Suppressor macrophage treated with lipopolysaccharide for 4 hours (primary cell): ENCODE results near the gene RIMS4.

Source experiments
- DNase-seq: peaks from one replicate; pipeline ENCODE4 v3.0.0-alpha.2; 2020

RIMS4 gene

DNA sequence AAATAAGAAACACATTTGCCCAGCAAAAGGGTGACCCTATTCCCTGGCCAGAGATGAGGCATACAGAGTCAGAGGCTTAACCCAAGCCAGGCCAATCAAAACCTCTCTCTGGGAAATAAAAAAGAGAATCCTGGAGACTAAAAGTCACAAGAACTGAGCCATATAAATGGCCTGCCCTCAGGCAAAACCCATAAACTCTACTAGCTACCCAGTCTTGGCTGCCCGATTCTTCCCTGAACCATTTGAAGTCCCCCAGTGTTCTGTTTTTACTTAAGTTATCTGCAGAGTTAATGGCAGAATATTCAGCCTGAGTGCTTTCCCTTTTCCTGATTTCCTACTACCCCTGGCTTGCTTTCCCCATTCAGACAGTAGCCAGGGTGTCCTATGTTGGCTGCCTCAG lies 50.8 kb downstream of the RIMS4 start:
- no peak for DNase-seq

DNA sequence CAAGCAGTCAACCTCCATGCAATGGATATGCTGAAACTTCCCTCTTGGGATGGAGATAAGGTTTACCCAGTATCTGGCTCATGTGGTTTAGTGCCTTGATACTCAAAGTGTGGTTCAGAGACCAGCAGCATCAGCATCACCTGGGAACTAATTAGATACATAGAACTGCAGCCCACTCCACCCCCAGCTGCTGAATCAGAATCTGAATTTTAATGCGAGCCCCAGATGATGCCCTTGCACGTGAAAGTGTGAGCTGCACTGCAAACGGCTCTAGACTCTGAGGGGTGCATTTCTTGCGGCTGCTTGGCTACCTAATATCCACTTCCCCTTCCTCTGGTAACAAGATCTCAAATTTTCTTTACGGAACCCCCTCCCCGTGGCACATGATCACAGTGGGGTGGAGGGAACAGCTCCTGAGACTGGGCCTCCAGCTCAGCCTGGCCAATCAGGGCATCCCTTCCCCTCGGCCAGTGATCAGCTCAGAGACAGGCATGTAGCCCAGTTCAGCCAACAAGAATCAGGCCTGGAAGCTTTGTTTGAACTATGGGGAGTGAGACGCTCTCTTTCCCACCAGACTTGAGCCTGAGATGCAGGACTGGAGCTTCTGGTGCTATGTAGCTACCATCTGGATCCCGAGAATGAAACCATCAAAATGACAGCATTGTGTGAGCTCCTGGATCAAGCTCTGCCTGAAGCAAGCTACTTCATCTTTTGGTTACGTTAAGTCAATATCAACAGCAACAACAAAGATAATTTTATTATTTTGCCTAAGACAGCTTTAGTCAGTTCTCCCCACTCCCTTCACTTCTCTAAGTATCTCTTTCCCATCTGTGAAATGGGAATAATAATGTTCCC lies 51.9 kb downstream of the RIMS4 start:
- DNase-seq = no peak

DNA sequence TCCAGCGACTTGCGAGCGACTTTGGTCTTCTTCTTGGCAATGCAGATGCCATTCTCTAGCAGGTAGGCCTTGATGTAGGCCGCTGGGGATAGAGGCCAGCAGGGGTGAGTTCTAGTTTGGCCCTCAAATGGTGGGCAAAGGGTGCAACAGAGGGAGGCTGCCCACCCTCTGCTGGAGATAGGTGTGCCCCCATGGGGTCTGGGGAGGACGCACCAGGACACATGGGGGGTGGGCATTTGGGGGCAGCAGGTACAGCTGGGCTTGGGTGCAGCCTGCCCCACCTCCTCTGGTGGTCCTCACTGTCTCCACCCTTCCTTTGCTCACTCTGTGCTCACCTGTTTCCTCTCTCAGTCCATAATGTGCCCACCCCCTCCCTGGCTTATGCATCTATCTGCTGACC lies 53.4 kb downstream of the RIMS4 start:
- DNase-seq = no peak

DNA sequence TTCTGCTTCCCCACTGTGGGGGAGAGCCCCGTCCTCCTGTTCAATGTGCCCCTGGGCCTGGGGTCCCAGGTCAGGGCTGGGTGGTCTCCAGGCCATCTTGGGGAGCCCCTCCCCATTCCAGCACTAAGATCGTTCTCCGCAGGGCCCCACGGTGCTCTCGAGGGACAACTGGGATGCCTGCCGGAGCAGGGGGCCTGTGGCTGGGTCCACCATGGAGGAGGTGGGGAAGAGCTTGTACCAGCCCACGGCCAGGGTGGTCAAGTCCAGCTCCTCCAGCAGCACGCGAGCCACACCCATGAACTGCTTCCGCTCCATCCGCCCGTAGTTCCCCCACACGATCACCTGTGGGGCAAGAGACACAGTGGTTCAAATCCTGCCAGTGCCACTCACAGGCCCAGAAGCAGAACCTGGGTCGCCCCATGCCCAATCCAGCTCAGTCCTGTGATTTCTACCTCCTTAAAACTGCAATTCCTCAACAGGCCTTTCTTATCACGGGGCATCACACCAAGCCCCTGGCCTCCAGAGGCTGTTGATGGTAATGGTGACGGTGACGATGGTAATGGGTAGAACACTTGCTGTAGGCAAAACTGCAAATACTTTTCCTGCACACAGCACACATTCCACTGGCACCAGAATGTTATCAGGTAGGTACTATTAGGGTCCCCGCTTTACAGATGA lies 54.2 kb downstream of the RIMS4 start:
- no peak for DNase-seq

DNA sequence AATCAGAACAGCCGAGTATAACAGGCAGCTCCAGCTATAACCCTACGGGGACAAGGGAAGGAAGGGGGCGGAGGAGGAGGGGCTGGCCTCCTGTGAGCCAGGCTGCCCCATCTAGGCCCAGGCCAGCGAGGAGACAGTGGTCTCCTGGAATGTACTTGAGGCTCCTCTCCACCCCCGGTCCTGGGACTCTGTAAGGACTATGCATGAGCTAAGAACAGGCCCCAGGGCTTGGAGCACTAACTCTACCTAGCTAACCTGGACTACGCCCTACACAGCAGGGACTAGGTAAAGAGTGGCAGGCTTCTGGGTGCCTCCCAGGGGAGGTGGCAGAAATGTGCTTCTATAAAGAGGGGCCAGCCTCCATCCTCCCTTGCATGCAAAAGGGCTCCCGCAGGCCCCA lies 55.8 kb downstream of the RIMS4 start:
- DNase-seq = no peak

DNA sequence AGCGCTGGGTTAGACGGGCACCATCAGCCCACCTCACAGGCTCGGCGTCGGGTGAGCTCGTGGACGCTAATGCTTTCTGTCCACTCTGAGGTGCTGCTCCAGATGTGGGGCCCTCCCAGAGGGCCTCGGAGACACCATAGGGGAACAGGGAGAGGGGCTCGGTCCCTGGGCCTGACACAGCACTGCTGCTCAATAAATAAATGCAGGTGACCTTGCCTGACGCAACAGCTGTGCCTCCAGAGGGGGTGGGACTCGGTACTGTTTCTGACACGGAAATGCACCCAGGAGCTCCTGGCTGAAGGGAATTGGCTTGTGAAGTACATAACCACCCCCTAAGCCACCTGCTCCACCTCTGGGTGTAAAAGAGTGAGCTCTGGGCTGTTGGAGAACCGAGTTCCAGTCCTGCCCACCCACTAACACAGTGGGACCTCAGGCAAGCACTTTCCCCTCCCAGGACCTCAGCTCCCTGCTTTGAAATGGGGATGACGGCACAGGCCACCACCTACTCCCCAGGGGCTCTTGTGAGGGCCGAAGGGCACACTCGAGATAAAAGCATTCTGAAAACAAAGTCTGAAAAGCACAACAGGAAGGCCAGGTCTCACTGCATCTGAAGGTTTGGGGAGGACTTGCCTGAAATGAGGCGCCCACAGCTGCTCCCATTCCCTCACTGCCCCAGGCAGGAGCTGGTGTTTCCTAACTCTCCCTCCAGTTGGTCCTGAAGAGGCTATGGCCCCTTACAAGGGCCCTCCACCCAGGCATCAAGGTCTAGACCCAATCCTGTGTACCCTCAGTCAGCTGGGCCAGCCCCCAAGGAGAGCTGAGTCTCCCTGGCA lies 58.0 kb downstream of the RIMS4 start:
- DNase-seq = no peak

DNA sequence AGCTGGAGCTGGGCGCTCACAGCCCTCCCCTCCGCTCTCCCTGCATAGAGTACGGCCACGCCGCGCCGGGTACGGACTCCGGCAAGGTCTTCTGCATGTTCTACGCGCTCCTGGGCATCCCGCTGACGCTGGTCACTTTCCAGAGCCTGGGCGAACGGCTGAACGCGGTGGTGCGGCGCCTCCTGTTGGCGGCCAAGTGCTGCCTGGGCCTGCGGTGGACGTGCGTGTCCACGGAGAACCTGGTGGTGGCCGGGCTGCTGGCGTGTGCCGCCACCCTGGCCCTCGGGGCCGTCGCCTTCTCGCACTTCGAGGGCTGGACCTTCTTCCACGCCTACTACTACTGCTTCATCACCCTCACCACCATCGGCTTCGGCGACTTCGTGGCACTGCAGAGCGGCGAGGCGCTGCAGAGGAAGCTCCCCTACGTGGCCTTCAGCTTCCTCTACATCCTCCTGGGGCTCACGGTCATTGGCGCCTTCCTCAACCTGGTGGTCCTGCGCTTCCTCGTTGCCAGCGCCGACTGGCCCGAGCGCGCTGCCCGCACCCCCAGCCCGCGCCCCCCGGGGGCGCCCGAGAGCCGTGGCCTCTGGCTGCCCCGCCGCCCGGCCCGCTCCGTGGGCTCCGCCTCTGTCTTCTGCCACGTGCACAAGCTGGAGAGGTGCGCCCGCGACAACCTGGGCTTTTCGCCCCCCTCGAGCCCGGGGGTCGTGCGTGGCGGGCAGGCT lies 60.1 kb downstream of the RIMS4 start:
- DNase-seq = no peak

DNA sequence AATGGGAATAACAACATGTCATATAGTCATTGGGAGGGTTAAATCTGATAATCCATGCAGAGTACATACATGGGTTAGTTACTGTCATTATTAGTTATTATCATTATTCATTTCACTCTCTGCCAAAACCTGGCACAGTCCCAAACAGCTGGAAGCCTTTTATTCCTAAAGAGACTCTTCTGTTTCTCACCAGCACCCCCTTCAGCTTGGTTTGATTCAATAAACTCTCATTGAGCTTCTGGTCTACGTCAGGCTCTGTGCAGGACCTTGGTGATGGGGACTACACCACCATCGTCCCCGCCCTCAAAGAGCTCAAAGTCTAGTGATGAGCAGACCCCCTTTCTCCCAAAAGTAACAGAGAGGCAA lies 62.4 kb downstream of the RIMS4 start:
- DNase-seq = no peak

DNA sequence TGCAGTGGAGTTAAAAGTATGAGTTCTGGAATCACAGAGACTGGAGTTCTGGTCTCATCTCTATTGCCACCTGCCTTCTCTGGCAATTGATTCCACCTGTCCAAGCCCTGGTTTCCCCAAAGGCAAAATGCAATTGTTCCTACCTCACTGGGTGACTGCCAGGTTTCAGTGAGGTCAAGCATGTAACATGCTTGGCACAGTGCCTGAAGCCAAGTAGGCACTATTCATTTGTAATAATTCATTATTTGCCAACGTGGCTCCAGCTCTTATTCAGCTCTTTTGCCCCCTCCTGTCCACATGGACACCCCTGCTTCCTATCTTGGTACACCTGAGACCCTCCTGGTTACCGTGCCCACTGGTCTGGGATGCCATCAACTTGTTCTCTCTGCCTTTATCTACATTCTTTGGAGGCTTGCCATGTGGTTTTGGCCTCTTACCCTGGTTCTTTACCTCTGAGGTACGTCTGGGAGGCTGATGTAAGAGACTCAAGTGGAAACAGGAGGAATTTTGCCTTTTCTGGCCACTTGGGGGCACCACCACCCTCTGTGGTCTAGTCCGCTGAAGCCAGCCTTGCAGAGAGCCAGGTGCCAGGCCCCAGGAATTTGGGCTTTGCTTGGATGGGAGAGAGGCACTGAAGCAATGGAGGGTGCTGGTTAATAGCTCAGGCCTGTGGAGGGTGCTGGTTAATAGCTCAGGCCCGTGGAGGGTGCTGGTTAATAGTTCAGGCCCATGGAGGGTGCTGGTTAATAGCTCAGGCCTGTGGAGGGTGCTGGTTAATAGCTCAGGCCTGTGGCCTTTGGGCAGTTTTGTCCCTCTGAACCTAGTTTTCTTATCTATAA lies 63.0 kb downstream of the RIMS4 start:
- peak; percentile 74 for DNase-seq

DNA sequence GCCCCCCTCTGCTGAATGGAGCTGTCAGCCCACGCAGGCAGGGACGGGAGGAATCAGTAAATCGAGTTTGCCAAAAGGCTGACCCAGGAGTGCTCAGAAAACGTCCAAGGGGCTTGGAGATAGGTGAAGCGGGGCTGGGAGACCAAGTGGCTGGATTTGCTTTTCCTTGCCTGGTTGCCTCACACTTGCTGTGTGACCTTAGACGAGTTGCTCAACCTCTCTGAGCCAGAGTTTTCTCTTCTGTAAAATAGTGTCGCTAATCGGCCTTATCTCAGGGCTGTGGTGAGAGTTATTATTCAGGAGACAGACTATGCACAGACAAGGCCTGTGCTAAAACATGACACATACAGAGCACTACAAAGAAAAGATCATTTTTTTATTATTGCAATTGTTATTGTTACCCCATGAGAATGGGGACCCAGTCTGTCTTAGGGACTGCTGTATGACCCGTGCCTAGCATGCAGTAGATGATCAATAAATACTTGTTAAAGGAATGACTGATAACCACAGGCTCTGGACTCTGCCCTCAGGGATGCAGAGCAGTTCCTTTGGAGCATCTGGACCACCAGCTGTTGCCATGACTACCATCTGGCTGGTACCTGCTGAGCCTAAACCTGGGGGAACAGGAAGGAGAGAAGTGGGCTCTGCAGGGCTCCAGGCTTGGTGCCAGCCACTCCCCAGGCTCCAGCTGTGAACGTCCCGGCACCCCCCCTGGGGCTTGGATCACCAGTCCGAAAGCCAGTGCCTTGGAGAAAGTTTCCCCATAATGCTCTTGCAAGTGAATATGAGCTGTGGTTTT lies 63.8 kb downstream of the RIMS4 start:
- peak; percentile 9 for DNase-seq

DNA sequence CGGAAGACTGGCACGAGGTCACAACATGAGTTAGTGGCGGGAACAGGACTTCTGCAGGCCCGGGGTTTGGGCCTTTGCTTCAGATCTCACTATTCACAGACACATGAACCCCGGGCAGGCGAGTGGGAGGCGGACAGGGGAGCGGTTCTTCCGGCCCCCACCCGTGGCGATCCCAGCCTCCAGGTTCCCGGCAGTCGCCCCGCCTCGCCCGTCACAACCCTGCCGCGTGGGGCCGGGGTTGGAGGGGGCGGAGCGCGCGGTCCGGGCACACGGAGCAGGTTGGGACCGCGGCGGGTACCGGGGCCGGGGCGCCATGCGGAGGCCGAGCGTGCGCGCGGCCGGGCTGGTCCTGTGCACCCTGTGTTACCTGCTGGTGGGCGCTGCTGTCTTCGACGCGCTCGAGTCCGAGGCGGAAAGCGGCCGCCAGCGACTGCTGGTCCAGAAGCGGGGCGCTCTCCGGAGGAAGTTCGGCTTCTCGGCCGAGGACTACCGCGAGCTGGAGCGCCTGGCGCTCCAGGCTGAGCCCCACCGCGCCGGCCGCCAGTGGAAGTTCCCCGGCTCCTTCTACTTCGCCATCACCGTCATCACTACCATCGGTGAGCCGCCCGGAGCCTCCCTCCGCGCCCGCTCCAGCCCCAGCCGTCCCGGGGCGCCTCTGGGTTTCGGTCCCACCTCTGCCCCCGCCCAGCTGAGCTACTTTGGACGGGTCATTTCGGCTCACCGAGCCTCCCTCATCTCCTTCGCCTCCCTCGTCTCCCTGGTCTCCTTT lies 64.6 kb downstream of the RIMS4 start, which contains the start of gene KCNK15:
KCNK15 (plus strand) TSS at position 268 of the 769 bp plus-strand sequence; CDS start at position 314, 46 bp downstream.
- DNase-seq = peak; percentile 43

DNA sequence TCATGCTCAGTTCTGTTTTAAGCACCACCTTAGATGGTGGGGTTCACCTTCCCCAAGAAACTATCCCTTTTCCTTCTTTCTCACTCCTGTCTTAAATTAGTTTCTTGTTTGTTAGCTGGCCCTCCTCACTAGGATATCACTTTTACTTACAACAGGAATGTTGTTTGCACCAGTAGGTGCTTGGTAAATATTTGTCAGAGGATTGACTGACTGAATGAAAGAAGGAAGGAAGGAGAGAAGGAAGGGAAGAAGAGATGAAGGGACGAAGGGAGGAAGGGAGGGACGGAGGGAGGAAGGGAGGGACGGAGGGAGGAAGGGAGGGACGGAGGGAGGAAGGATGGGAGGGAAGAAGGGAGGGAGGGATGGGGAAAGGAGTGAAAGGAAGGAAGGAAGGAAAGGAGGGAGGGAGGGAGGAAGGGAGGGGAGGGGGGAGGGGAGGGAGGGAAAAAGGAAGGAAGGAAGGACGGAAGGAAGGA lies 65.2 kb downstream of the RIMS4 start:
- no peak for DNase-seq

DNA sequence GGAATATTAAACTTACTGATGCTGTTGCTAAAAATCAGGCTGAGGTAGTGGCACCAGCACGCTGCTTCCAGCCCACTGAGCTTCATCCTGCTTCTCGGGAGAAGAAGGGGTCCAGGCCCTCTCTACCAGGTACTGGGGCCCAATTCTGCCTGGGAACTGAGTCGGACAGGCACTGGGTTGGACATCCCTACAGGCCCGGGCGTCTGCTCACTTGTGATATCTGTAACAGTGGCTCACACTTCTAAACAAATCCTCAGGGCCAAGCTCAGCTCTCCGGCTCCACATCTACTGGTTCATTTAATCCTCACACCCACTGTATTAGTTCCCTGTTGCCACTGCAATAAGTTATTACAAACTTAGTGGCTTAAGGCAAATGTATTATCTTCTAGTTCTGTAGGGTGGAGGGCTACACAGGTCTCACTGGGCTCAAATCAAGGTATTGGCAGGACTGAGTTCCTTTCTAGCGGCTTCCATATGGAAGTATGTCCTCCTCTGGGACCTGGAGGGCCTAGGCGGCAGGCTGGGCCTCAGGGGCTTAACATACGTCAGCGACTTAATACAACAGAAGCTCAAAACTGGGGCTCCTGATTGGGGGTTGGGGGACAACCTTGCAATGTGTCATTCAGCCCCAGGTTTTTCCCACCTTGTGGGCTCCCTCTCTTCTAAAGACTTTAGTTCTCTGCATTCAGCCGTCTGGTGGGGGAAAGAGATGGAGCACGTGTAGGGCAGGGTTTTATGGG lies 66.3 kb downstream of the RIMS4 start:
- no peak for DNase-seq

DNA sequence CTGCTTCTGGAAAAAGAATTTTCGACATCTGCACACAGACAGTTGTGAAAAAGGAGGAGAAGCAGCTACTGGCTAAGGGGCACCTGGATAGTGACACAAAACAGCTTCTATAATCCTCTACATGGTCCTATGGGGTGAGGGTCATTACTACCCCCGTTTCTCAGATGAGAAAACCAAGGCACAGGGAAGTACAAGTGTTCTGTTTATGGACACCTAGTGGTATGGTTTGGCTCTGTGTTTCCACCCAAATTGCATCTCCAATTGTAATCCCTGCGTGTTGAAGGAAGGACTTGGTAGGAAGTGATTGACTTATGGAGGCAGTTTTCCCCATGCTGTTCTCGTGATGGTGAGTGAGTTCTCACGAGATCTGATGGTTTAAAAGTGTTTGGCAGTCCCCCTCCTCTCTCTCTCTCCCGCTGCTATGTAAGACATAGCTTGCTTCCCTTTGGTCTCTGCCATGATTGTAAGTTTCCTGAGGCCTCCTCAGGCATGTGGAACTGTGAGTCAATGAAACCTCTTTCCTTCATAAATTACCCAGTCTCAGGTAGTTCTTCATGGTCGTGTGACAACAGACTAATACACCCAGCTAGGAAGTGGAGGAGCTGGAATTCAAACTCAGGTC lies 67.2 kb downstream of the RIMS4 start:
- no peak for DNase-seq

DNA sequence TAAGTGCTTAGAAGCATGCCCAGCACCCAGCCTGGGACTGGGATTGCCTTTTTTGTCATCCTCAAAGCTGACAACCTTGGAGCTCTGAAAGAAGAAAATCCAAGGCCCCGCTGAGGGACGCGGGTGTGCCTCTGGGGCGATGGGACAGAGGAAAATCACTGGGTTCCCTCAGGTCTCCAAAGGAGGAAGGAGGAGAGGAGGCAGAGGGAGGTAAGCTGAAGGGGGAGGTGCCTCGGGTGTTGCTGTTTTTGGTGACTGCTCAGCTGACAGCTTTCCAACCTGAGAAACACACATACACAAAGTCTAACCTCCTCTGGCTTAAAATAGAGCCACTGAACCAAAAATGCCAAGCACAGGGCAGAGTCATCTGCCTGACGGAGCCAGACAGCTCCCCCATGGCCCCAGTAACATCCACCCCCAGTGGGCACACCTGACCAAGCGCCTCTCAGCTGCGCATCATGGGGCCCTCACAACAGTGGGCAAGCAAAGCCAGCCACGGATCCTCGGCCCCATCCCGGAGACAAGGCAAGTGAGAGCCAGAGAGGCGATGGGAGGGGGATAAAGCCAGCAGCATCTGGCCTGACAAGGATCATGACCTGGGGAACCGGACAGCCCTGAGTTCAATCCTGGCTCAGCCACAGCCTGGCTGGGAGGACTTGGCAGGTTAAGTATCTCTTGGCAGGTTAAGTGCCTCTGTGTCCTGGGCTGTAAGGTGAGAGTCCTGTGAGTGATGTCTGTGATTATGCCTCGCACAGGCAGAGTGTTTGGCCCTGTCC lies 67.9 kb downstream of the RIMS4 start:
- DNase-seq = no peak

DNA sequence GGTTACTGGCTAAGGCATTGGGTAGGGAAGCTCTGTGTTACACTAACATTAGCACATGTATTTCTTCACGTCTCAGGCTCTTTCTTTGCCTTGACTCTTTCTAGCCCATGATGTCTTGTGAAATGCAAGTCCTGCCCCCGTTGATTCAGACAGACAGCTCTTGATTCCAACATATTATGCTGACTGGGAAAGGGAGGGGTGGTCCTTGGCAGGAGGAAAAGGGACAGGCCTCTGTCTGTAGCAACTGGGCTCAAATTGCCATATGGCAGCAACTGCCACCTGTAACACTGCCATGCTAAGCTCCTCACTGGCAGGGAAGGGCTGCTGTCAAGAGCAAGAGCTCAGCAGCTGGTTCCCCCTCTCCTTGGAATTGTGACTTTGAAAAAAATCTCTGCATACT lies 70.4 kb downstream of the RIMS4 start:
- no peak for DNase-seq

DNA sequence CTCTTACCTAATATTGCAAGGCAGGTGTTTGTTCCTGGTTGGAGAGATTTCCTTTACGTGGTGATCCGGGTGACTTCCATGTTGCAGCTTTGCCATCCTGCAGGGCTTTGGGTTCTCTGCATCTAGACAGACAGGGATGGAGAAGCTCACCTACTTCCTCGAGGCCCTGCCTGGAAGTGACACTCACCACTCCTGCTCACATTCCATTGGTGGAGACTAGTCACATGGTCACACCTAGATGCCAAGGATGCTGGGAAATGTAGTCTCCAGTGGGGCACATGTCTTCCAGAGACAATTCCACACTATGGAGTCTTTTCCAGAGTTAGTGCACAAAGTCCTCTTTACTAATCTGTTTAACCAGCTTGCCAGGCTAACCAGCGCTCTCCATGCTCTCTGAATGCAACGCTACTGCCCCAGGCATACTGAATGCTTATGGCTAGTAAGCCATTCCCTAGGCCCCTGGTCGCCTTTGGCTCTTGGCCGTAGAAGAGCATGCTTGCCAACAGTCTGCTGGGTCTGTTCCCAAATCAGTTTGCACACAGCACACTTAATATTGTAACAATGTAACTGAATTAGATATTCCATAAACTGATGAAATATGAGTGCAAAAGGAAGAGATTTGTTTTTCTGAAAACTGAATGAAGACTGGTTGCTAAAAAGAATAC lies 71.4 kb downstream of the RIMS4 start:
- peak; percentile 34 for DNase-seq
